ENCODE results near the gene SEMA7A. TPM values are rescaled to one million over a fixed set of nuclear protein-coding genes. Genes with fewer than 3 reads are reported as not detected.
A peak's percentile ranks its signal among the peaks of the same experiment; 100 is the strongest.

SEMA7A gene
- polyA plus RNA-seq, 1 donor = 3.5 TPM

- no peak overlapping the region for H3K27ac ChIP-seq (ENCODE audit: low read length)
- WGBS (ENCODE audit: insufficient coverage, low lambda C conversion rate) = no CpG with 5 or more reads among the region's 2 CpGs
- peak; percentile 40 to 65 for DNase-seq
Observed at GRCh38 chr15:74438721-74439316, 5.1 kb upstream of the SEMA7A start.

DNA sequence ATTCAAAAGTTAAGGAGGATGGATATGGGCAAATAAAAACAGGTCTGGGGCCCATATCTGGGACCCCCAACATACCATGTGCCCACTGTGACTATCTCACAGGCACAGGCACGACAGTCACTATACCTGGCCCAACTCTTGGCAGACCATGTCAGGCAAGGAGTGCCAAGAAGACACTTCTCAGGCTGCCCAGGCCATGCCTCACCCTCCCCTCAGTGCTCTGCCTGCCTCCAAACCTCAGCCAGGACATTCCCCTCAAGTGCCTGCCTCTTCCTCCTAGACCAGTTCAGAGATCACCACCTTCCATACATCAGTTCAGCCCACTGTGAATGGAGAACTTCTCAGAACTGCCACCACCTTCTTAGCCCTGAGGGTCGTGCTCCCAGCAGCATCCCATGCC, 4.4 kb upstream of the SEMA7A start:
- no peaks in the 10 kb centered on the region for H3K36me3 ChIP-seq (ENCODE audit: control insufficient read depth, insufficient read depth, low read length)
- peaks cover 13% of the 10 kb centered on the region for H3K4me1 ChIP-seq (ENCODE audit: control insufficient read depth, insufficient read depth, low read length)
- H3K9me3 ChIP-seq (ENCODE audit: control insufficient read depth, low read depth, low read length) = no peaks in the 10 kb centered on the region
- WGBS (ENCODE audit: insufficient coverage, low lambda C conversion rate) = no CpG with 5 or more reads among the region's 2 CpGs
- H3K27ac ChIP-seq (ENCODE audit: low read length) = no peak overlapping the region
- H3K4me3 ChIP-seq (ENCODE audit: low read length) = no peak overlapping the region
- H3K27me3 ChIP-seq (ENCODE audit: control insufficient read depth, insufficient read depth, low read length) = peaks cover 3% of the 10 kb centered on the region
- DNase-seq = no peak

More at GRCh38 chr15:74438721-74439316, 5.1 kb upstream of the SEMA7A start:
- Histone ChIP-seq H3K36me3 (ENCODE audit: control insufficient read depth, insufficient read depth, low read length) (no peaks in the 10 kb centered on the region), H3K4me1 (ENCODE audit: control insufficient read depth, insufficient read depth, low read length) (peaks cover 13% of the 10 kb centered on the region), H3K4me3 (ENCODE audit: low read length) (no peak overlapping the region), H3K27me3 (ENCODE audit: control insufficient read depth, insufficient read depth, low read length) (no peaks in the 10 kb centered on the region), H3K9me3 (ENCODE audit: control insufficient read depth, low read depth, low read length) (no peaks in the 10 kb centered on the region)

DNA sequence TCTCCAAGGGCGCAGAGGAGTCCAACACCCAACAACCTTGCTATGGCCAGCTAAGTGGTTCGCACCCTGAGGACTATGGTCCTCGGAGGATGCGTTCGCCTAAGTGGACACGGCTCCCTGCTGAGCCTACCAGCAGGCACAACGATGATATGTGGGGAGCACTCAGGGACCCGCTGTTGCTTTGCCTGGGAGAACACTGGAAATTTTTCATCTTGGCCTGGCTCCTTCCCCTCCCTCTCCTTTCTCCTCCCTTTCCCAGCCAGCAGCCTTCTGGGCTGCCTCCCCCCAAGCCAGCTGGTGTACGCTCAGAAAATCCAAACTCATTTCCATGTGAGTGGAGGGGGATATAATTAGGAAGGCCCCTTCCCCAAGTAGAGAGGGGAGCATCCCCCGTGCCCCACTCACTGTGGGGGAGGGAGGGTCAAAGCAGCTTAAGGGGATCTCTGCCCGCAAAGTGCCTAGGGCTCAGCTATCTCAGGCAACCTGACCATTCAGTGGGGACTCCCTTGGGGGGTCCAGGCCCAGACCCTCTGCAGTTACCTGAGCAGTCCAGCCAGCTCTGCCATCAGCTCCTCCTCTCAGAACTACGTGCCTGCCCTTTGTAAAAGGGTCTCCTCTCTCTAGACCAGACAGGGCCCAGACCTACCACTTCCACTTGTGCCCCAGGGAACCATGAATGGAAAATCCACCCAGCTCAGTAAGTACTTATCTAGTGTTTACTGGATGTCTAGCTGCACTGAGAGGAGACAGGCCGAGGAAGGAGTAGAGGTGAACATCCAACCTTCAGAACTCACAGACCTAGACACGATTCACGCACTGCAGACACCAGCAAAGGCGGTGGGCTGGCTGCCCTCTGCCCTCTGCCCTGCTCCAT, 742 bp upstream of the SEMA7A start:
- Histone ChIP-seq H3K27ac (ENCODE audit: low read length) (peak overlapping the region; percentile 44), H3K36me3 (ENCODE audit: control insufficient read depth, insufficient read depth, low read length) (no peaks in the 10 kb centered on the region), H3K9me3 (ENCODE audit: control insufficient read depth, low read depth, low read length) (no peaks in the 10 kb centered on the region), H3K4me3 (ENCODE audit: low read length) (peak overlapping the region; percentile 51), H3K4me1 (ENCODE audit: control insufficient read depth, insufficient read depth, low read length) (peaks cover 6% of the 10 kb centered on the region), H3K27me3 (ENCODE audit: control insufficient read depth, insufficient read depth, low read length) (peaks cover 36% of the 10 kb centered on the region)
- no peak for DNase-seq
- no CpG with 5 or more reads among the region's 16 CpGs for WGBS (ENCODE audit: insufficient coverage, low lambda C conversion rate)

- H3K4me1 ChIP-seq (ENCODE audit: control insufficient read depth, insufficient read depth, low read length) = peaks cover 6% of the 10 kb centered on the region
- H3K27me3 ChIP-seq (ENCODE audit: control insufficient read depth, insufficient read depth, low read length) = peaks cover 36% of the 10 kb centered on the region
- no peaks in the 10 kb centered on the region for H3K36me3 ChIP-seq (ENCODE audit: control insufficient read depth, insufficient read depth, low read length)
- WGBS (ENCODE audit: insufficient coverage, low lambda C conversion rate) = no CpG with 5 or more reads among the region's 64 CpGs
- H3K27ac ChIP-seq (ENCODE audit: low read length) = no peak overlapping the region
- no peak for DNase-seq
- no peaks in the 10 kb centered on the region for H3K9me3 ChIP-seq (ENCODE audit: control insufficient read depth, low read depth, low read length)
- H3K4me3 ChIP-seq (ENCODE audit: low read length) = peak overlapping the region; percentile 43
Observed at GRCh38 chr15:74432968-74433591, 678 bp downstream of the SEMA7A start.

GRCh38 chr15:74432271-74432967, 1.3 kb downstream of the SEMA7A start:
- Histone ChIP-seq H3K9me3 (ENCODE audit: control insufficient read depth, low read depth, low read length) (no peaks in the 10 kb centered on the region), H3K4me3 (ENCODE audit: low read length) (peak overlapping the region; percentile 23), H3K27ac (ENCODE audit: low read length) (no peak overlapping the region), H3K36me3 (ENCODE audit: control insufficient read depth, insufficient read depth, low read length) (no peaks in the 10 kb centered on the region), H3K27me3 (ENCODE audit: control insufficient read depth, insufficient read depth, low read length) (peaks cover 36% of the 10 kb centered on the region), H3K4me1 (ENCODE audit: control insufficient read depth, insufficient read depth, low read length) (peaks cover 6% of the 10 kb centered on the region)
- WGBS (ENCODE audit: insufficient coverage, low lambda C conversion rate) = 80% methylated on average over 1 of the region's 21 CpGs
- no peak for DNase-seq

- Histone ChIP-seq H3K36me3 (ENCODE audit: control insufficient read depth, insufficient read depth, low read length) (no peaks in the 10 kb centered on the region), H3K27me3 (ENCODE audit: control insufficient read depth, insufficient read depth, low read length) (peaks cover 36% of the 10 kb centered on the region), H3K4me1 (ENCODE audit: control insufficient read depth, insufficient read depth, low read length) (peaks cover 6% of the 10 kb centered on the region), H3K9me3 (ENCODE audit: control insufficient read depth, low read depth, low read length) (no peaks in the 10 kb centered on the region), H3K4me3 (ENCODE audit: low read length) (no peak overlapping the region), H3K27ac (ENCODE audit: low read length) (no peak overlapping the region)
- DNase-seq = no peak
- no CpG with 5 or more reads among the region's 8 CpGs for WGBS (ENCODE audit: insufficient coverage, low lambda C conversion rate)
Observed at GRCh38 chr15:74431645-74432044, 2.1 kb downstream of the SEMA7A start.

DNA sequence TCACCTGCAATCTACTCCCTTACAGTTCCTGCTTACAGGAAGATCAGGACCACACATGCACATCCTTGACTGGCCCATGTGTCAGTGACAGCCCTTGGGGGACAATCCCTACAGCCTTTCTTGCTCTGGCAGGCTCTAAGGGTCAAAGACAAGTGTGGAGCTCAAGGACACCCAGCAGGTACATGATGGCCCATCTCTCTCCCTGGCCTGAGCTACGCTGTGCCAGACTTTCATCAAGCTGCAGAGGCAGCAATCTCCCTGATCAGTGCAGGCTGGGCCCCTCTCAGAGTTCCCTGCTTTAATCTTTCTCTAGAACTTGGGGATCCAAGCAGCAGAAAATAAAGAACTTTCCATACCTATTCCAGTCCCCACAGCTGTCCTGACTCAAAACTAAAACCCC, 2.6 kb downstream of the SEMA7A start:
- no CpG with 5 or more reads among the region's 1 CpG for WGBS (ENCODE audit: insufficient coverage, low lambda C conversion rate)
- H3K9me3 ChIP-seq (ENCODE audit: control insufficient read depth, low read depth, low read length) = no peaks in the 10 kb centered on the region
- no peak for DNase-seq
- H3K36me3 ChIP-seq (ENCODE audit: control insufficient read depth, insufficient read depth, low read length) = no peaks in the 10 kb centered on the region
- no peak overlapping the region for H3K4me3 ChIP-seq (ENCODE audit: low read length)
- peaks cover 6% of the 10 kb centered on the region for H3K4me1 ChIP-seq (ENCODE audit: control insufficient read depth, insufficient read depth, low read length)
- H3K27ac ChIP-seq (ENCODE audit: low read length) = no peak overlapping the region
- H3K27me3 ChIP-seq (ENCODE audit: control insufficient read depth, insufficient read depth, low read length) = peaks cover 36% of the 10 kb centered on the region

- H3K27ac ChIP-seq (ENCODE audit: low read length) = no peak overlapping the region
- H3K36me3 ChIP-seq (ENCODE audit: control insufficient read depth, insufficient read depth, low read length) = no peaks in the 10 kb centered on the region
Observed at GRCh38 chr15:74430510-74430951, 3.2 kb downstream of the SEMA7A start.

DNA sequence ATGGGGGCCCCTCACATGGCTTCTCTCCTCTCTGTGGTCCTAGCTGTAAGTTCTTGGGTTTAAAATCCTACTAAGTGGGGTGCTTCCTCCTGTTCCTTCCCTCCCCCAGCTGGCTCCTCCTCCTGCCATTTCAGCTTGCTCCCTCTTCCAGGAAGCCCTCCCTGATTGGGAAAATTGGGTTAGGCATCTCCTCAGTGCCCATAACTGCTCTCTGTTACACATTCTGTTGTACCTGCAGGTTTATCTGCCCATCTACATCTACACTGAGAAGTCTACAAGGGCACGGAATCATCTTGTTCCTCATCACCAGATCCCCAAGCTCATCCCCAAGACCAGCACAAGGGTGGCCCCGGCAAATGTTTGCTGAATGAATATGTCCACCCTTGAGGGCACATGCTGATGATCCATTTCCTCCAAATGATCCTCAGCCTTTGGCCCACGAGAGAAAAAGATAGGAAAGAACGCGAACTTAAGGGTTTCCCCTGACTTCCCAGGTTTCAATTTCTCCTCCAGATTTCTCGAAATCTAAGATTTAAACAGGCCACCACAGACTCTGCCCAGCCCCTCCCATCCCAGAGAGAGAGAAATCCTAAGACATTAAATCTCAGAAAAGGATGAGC, 3.9 kb downstream of the SEMA7A start:
- no CpG with 5 or more reads among the region's 6 CpGs for WGBS (ENCODE audit: insufficient coverage, low lambda C conversion rate)

More at GRCh38 chr15:74430510-74430951, 3.2 kb downstream of the SEMA7A start:
- DNase-seq = no peak
- no peaks in the 10 kb centered on the region for H3K9me3 ChIP-seq (ENCODE audit: control insufficient read depth, low read depth, low read length)
- peaks cover 36% of the 10 kb centered on the region for H3K27me3 ChIP-seq (ENCODE audit: control insufficient read depth, insufficient read depth, low read length)
- H3K4me1 ChIP-seq (ENCODE audit: control insufficient read depth, insufficient read depth, low read length) = peaks cover 6% of the 10 kb centered on the region
- no peak overlapping the region for H3K4me3 ChIP-seq (ENCODE audit: low read length)
- WGBS (ENCODE audit: insufficient coverage, low lambda C conversion rate) = no CpG with 5 or more reads among the region's 6 CpGs

More for the DNA sequence above, 3.9 kb downstream of the SEMA7A start:
- peaks cover 36% of the 10 kb centered on the region for H3K27me3 ChIP-seq (ENCODE audit: control insufficient read depth, insufficient read depth, low read length)
- peaks cover 6% of the 10 kb centered on the region for H3K4me1 ChIP-seq (ENCODE audit: control insufficient read depth, insufficient read depth, low read length)
- no peak for DNase-seq
- H3K36me3 ChIP-seq (ENCODE audit: control insufficient read depth, insufficient read depth, low read length) = no peaks in the 10 kb centered on the region
- H3K9me3 ChIP-seq (ENCODE audit: control insufficient read depth, low read depth, low read length) = no peaks in the 10 kb centered on the region
- H3K27ac ChIP-seq (ENCODE audit: low read length) = no peak overlapping the region
- H3K4me3 ChIP-seq (ENCODE audit: low read length) = no peak overlapping the region

Data from large intestine (tissue), 3 donors.